ENCODE data around the gene NEK11. TPM values are rescaled to one million over a fixed set of nuclear protein-coding genes. Genes with fewer than 3 reads are reported as not detected.
A peak's percentile ranks its signal among the peaks of the same experiment; 100 is the strongest.

The NEK11 gene
- polyA plus RNA-seq, 1 donor (not counting 4 experiments of a cell fraction or from before 2014, with no cell fraction given): 9.4 TPM

- H3K4me3 ChIP-seq (ENCODE audit: control insufficient read depth in 2 of 3, extremely low read depth in 1 of 3, insufficient read depth in 2 of 3, low read depth in 1 of 3, low read length in 3 of 3): no peak overlapping the region
- no peaks in the 10 kb centered on the region for H3K27me3 ChIP-seq (ENCODE audit: control insufficient read depth, extremely low read depth, insufficient read depth, low read length)
- H3K9ac ChIP-seq (ENCODE audit: control insufficient read depth, extremely low read depth, insufficient read depth, low read length): no peak overlapping the region
- dilution Hi-C loops (cut with MboI; ENCODE audit: extremely low pct_ligation_motif_present, low sequenced_read_pairs): no loop called here
- no peaks in the 10 kb centered on the region for H3K9me1 ChIP-seq (ENCODE audit: control insufficient read depth, extremely low read depth, insufficient read depth, low read length)
- FAIRE-seq (peak; percentile 26), DNase-seq (ENCODE audit: low read depth, low spot score) (no peak)
- H3K9me3 ChIP-seq (ENCODE audit: control insufficient read depth, low read depth, low read length): no peaks in the 10 kb centered on the region
- TF ChIP-seq CTCF (optimal IDR thresholded peaks at IDR 0.05 in 1 of 3, IDR thresholded peaks at IDR 0.05 in 1 of 3, conservative IDR thresholded peaks at IDR 0.05 in 1 of 3; ENCODE audit: extremely low read depth in 1 of 3, insufficient read depth in 2 of 3, low read length in 3 of 3): no peak
- TF ChIP-seq EZH2 (IDR thresholded peaks at IDR 0.05; ENCODE audit: low read length): no peak
- no peaks in the 10 kb centered on the region for H3K79me2 ChIP-seq (ENCODE audit: control insufficient read depth, insufficient read depth, low read length)
- no peaks in the 10 kb centered on the region for H4K20me1 ChIP-seq (ENCODE audit: control insufficient read depth, extremely low read depth, insufficient read depth, low read length)
- H3K36me3 ChIP-seq (ENCODE audit: control insufficient read depth in 2 of 2, extremely low read depth in 1 of 2, insufficient read depth in 2 of 2, low read length in 2 of 2): no peaks in the 10 kb centered on the region
- H3K27ac ChIP-seq (ENCODE audit: control insufficient read depth, insufficient read depth, low read length): no peak overlapping the region
- peaks cover 4% of the 10 kb centered on the region for H3K4me1 ChIP-seq (ENCODE audit: control insufficient read depth, extremely low read depth, insufficient read depth, low read length)
- H2AFZ ChIP-seq (ENCODE audit: control insufficient read depth, low read length): no peak overlapping the region
- no peak overlapping the region for H3K4me2 ChIP-seq (ENCODE audit: control insufficient read depth, extremely low read depth, insufficient read depth, low read depth, low read length)
These were observed 329.4 kb downstream of the NEK11 start for GRCh38 chr3:131356006-131356595.

DNA sequence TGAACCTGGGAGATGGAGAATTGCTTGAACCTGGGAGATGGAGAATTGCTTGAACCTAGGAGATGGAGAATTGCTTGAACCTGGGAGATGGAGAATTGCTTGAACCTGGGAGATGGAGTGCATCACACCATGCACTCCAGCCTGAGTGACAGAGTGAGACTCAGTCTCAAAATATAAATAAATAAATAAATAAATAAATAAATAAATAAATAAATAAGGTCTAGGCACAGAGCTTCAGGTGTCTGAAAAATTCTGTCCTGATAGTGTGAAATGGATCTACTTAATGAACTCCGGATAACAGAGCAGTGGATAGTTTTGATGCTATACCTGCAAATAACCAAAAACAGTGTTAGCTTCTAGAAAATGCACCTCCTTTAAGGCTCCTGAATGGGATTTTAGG is 330.6 kb downstream of the NEK11 start:
- no peaks in the 10 kb centered on the region for H4K20me1 ChIP-seq (ENCODE audit: control insufficient read depth, extremely low read depth, insufficient read depth, low read length)
- H3K9me3 ChIP-seq (ENCODE audit: control insufficient read depth, low read depth, low read length): no peaks in the 10 kb centered on the region
- no peaks in the 10 kb centered on the region for H3K36me3 ChIP-seq (ENCODE audit: control insufficient read depth in 2 of 2, extremely low read depth in 1 of 2, insufficient read depth in 2 of 2, low read length in 2 of 2)
- H3K27ac ChIP-seq (ENCODE audit: control insufficient read depth, insufficient read depth, low read length): no peak overlapping the region
- H2AFZ ChIP-seq (ENCODE audit: control insufficient read depth, low read length): no peak overlapping the region
- H3K4me2 ChIP-seq (ENCODE audit: control insufficient read depth, extremely low read depth, insufficient read depth, low read depth, low read length): no peak overlapping the region
- no peaks in the 10 kb centered on the region for H3K27me3 ChIP-seq (ENCODE audit: control insufficient read depth, extremely low read depth, insufficient read depth, low read length)
- FAIRE-seq: no peak
- dilution Hi-C loops (cut with MboI; ENCODE audit: extremely low pct_ligation_motif_present, low sequenced_read_pairs): no loop called here
- no peak overlapping the region for H3K9ac ChIP-seq (ENCODE audit: control insufficient read depth, extremely low read depth, insufficient read depth, low read length)
- no peaks in the 10 kb centered on the region for H3K9me1 ChIP-seq (ENCODE audit: control insufficient read depth, extremely low read depth, insufficient read depth, low read length)
- no peak for TF ChIP-seq CTCF (optimal IDR thresholded peaks at IDR 0.05 in 1 of 3, IDR thresholded peaks at IDR 0.05 in 1 of 3, conservative IDR thresholded peaks at IDR 0.05 in 1 of 3; ENCODE audit: extremely low read depth in 1 of 3, insufficient read depth in 2 of 3, low read length in 3 of 3)
- no peak for TF ChIP-seq EZH2 (IDR thresholded peaks at IDR 0.05; ENCODE audit: low read length)
- DNase-seq (ENCODE audit: low read depth, low spot score): no peak
- no peak overlapping the region for H3K4me3 ChIP-seq (ENCODE audit: control insufficient read depth in 2 of 3, extremely low read depth in 1 of 3, insufficient read depth in 2 of 3, low read depth in 1 of 3, low read length in 3 of 3)
- no peaks in the 10 kb centered on the region for H3K79me2 ChIP-seq (ENCODE audit: control insufficient read depth, insufficient read depth, low read length)
- peaks cover 6% of the 10 kb centered on the region for H3K4me1 ChIP-seq (ENCODE audit: control insufficient read depth, extremely low read depth, insufficient read depth, low read length)

All from keratinocyte (primary cell).